Hair follicular keratinocyte (primary cell): ENCODE measurements around the gene ARMC3. TPM values are rescaled to one million over a fixed set of nuclear protein-coding genes. Genes with fewer than 3 reads are reported as not detected.

Experiments
- total RNA-seq: library from RNA; depleted of rRNA; stranded (reverse); fragments of >200 nt; gene quantifications from 2 replicates; pipeline ENCODE4 v1.2.3, GENCODE V29; 2015

ARMC3 gene, protein sequence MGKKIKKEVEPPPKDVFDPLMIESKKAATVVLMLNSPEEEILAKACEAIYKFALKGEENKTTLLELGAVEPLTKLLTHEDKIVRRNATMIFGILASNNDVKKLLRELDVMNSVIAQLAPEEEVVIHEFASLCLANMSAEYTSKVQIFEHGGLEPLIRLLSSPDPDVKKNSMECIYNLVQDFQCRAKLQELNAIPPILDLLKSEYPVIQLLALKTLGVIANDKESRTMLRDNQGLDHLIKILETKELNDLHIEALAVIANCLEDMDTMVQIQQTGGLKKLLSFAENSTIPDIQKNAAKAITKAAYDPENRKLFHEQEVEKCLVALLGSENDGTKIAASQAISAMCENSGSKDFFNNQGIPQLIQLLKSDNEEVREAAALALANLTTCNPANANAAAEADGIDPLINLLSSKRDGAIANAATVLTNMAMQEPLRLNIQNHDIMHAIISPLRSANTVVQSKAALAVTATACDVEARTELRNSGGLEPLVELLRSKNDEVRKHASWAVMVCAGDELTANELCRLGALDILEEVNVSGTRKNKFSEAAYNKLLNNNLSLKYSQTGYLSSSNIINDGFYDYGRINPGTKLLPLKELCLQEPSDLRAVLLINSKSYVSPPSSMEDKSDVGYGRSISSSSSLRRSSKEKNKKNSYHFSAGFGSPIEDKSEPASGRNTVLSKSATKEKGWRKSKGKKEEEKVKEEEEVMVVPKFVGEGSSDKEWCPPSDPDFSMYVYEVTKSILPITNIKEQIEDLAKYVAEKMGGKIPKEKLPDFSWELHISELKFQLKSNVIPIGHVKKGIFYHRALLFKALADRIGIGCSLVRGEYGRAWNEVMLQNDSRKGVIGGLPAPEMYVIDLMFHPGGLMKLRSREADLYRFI
- total RNA-seq = not detected in 2 replicates

DNA sequence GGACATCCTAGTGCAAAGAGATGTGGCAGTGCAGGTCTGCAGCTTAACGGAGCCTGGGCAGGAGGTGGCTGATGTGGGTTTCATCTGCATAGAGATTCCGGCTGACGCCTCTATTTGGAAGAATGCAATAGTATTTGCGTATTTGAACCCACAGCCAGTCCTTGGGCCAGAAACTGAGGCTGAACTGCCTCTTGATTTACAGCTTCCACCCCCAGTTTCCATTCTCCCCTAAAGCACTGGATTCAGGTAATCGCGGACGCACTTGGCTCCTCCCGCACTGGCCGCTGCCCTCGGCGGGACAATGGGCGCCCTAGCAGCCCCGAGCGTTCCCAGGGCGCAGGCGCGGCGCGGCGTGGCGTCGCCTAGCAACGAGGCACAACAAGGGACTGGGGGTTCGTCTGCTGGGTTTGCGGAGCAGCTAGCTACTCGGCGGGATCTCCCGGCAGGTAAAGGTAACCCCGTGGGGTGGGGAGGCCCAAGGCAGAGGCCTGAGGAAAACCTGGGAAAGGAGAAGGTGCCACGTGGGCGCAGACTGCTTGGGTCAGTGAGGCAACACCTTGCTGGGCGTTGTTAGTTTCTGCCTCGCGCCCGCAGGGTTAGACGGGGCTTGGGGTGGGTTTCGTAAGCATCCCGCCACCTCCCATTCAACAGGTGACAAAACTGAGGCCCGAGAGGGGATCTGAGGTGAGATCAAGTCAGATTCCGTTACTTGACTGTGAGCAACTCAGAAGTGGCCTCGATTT, at the start of gene ARMC3:
Gene ARMC3, plus strand, starts transcription at position 393 of the 743 bp plus-strand sequence. CDS start 3,944 bp downstream, outside the sequence.

Other genes with a start within 250 kb of the ARMC3 start
- gene PIP4K2A, start 213.5 kb upstream of the ARMC3 start, total RNA-seq = 5.9 and 9.9 TPM in 2 replicates
- 19.7 and 24.1 TPM in 2 replicates for gene MSRB2, start 167.5 kb downstream of the ARMC3 start, total RNA-seq